SK-N-SH treated with all-trans-retinoic acid at 6 μM for 48 hours (cell line): ENCODE data around the gene RSAD1.

Experiments
- CSDC2 ChIP-seq: fragments of 250-450 bp; sonication (Bioruptor Pico); IDR thresholded peaks from 2 replicates; pipeline ENCODE4 v1.5.0; 2020; ENCODE audit warnings: mild to moderate bottlenecking, moderate library complexity
- GLIS3 ChIP-seq: fragments of 250-450 bp; sonication (Bioruptor Pico); IDR thresholded peaks from 2 replicates; pipeline ENCODE4 v1.5.0; 2020; ENCODE audit warnings: mild to moderate bottlenecking, moderate library complexity
- PATZ1 ChIP-seq: fragments of 250-450 bp; sonication (Bioruptor Pico); IDR thresholded peaks from 2 replicates; pipeline ENCODE4 v1.8.0; 2020; ENCODE audit warnings: mild to moderate bottlenecking, moderate library complexity, borderline replicate concordance
- PPARA ChIP-seq: fragments of 250-450 bp; sonication (Bioruptor Pico); IDR thresholded peaks from 2 replicates; pipeline ENCODE4 v1.5.0; 2020; ENCODE audit warnings: mild to moderate bottlenecking, borderline replicate concordance
- RARB ChIP-seq: fragments of 250-450 bp; sonication (Bioruptor Pico); IDR thresholded peaks from 2 replicates; pipeline ENCODE4 v1.8.0; 2021; ENCODE audit warnings: mild to moderate bottlenecking, moderate library complexity
- SNAI2 ChIP-seq: fragments of 250-450 bp; sonication (Bioruptor Pico); IDR thresholded peaks from 2 replicates; pipeline ENCODE4 v1.5.0; 2020; ENCODE audit warnings: mild to moderate bottlenecking, moderate library complexity
- ZFP3 ChIP-seq: fragments of 250-450 bp; sonication (Bioruptor Pico); IDR thresholded peaks from 2 replicates; pipeline ENCODE4 v1.5.0; 2020; ENCODE audit warnings: mild to moderate bottlenecking, moderate library complexity

DNA sequence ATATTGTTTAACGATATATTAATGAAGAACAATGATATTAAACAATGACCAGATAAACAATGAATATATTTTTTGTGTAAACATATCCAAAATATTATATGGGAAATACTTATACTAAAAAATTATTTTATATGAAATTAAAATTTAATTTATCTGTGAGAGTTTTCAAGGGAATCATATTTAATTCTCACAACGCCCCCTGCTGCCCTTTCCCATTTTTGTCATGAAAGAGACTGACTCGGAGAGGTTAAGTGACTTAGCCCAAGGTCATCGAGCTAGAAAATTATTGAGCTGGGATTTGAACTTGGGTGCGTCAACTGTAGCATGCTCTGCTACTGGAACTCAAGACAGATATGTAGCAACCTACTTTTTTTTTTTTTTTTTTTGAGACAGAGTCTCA, 22.4 kb downstream of the RSAD1 start:
- TF ChIP-seq PPARA (CRISPR knock-in tag): no peak
- TF ChIP-seq SNAI2 (CRISPR knock-in tag): no peak
- no peak for TF ChIP-seq RARB
- no peak for TF ChIP-seq ZFP3 (CRISPR knock-in tag)
- TF ChIP-seq PATZ1 (CRISPR knock-in tag): no peak
- no peak for TF ChIP-seq CSDC2 (CRISPR knock-in tag)
- TF ChIP-seq GLIS3 (CRISPR knock-in tag): no peak
